ENCODE data around the gene SPSB1.

SPSB1 gene

DNA sequence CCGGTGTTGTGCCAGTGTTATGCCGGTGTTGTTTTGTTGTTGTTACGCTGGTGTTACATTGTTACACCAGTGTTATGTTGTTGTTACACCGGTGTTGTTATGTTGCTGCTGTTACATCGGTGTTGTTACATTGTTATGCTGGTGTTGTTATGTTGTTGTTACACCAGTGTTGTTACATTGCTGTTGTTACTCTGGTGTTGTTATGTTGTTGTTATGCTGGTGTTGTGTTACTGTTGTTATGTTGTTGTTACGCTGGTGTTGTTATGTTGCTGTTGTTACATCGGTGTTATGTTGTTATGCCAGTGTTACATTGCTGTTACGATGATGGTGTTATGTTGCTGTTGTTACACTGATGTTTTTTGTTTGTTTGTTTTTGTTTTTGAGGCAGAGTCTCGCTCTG lies 34.1 kb upstream of the SPSB1 start:
- TF ChIP-seq, protein P1, sequence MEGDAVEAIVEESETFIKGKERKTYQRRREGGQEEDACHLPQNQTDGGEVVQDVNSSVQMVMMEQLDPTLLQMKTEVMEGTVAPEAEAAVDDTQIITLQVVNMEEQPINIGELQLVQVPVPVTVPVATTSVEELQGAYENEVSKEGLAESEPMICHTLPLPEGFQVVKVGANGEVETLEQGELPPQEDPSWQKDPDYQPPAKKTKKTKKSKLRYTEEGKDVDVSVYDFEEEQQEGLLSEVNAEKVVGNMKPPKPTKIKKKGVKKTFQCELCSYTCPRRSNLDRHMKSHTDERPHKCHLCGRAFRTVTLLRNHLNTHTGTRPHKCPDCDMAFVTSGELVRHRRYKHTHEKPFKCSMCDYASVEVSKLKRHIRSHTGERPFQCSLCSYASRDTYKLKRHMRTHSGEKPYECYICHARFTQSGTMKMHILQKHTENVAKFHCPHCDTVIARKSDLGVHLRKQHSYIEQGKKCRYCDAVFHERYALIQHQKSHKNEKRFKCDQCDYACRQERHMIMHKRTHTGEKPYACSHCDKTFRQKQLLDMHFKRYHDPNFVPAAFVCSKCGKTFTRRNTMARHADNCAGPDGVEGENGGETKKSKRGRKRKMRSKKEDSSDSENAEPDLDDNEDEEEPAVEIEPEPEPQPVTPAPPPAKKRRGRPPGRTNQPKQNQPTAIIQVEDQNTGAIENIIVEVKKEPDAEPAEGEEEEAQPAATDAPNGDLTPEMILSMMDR (conservative IDR thresholded peaks at IDR 0.05; ENCODE audit: low read depth) = no peak
- POLR2A ChIA-PET (ENCODE audit: low non-redundant PET) = no interaction called here

DNA sequence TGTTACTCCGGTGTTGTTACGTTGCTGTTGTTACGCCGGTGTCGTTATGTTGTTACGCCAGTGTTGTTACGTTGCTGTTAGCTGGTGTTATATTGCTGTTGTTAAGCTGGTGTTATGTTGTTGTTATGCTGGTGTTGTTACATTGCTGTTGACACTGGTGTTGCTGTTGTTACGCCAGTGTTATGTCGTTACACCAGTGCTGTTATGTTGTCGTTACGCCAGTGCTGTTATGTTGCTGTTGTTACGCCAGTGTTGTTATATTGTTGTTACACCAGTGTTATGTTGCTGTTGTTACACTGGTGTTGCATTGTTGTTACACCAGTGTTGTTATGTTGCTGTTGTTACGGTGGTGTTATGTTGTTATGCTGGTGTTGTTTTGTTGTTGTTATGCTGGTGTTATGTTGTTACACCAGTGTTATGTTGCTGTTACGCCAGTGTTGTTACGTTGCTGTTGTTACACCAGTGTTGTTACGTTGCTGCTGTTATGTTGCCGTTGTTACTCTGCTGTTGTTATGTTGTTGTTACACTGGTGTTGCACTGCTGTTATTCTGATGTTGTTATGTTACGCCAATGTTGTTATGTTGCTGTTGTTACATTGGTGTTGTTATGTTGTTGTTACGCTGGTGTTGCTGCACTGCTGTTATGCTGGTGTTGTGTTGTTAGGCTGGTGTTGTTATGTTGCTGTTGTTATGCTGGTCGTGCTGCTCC lies 32.5 kb upstream of the SPSB1 start:
- TF ChIP-seq, protein P1 (conservative IDR thresholded peaks at IDR 0.05; ENCODE audit: low read depth) = no peak
- POLR2A ChIA-PET (ENCODE audit: low non-redundant PET) = no interaction called here
- CTCF ChIA-PET = no interaction called here
- no peak overlapping the region for H3K27ac ChIP-seq
- DNase-seq (ENCODE audit: low spot score) = no peak

More for the DNA sequence above, 34.1 kb upstream of the SPSB1 start:
- CTCF ChIA-PET = no interaction called here
- no peak for DNase-seq (ENCODE audit: low spot score)
- H3K27ac ChIP-seq = no peak overlapping the region

DNA sequence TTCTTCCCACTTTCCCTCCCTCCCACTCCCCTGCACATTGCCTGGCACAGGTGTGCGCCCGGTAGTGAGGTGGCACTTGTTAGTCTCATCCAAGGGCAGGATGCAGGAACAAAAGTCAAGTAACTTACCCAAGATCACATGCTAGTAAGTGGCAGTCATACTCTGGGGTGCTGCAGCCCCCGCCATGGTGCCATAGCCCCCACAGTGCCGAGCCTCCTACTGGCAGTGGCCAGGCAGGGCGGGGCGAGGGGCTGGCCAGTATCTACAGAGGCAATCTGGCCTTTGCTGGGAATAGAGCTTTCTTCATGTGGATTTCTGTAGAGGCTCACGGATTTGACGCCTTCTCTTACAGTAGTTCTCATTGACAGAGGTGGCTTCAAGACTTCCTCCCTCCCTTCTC lies 31.2 kb upstream of the SPSB1 start:
- CTCF ChIA-PET = interaction anchor here (0.6 to 1.3 kb wide), 2 partner anchors 215 to 230 kb away, joined by 4 to 12 read pairs; no protein-coding TSS in a partner anchor
- POLR2A ChIA-PET (ENCODE audit: low non-redundant PET) = no interaction called here

DNA sequence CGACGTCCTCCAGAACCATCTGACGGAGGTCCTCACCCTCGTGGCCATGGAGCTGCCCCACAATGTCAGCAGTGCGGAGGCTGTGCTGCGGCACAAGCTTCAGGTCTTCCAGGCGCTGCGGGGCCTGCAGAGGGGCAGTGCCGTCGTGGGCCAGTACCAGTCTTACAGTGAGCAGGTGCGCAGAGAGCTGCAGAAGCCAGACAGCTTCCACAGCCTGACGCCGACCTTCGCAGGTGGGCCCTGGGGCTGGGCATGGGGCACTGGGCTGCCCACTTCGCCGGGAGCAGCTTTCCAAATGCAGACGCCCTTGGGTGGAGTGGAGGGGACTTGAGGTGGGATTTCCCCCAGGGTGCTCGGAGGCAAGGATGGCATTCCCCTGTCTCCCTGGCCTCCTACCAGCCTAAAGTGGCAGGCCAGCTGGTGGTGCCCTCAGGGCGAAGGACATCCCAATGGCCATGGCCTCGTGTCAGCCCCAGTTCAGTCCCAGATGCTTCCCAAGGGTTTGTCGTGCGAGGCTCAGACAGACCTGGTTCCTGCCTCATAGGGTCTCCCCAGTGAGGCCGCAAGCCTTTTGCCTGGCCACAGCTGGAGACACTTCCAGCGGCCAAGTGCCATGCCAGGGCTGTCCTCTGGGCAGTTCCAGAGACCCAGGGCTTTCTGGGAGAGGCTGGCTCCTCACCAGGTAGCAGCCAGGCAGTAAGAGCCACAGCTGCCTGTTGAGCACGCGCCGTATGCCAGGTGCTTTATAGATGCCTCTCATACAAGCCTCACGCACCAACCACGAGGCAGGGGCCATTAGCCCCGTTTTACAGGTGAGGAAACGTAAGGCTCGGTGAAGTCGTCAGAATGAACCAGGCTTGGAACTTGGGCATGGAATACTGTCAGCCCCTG lies 30.4 kb upstream of the SPSB1 start:
- no peak for DNase-seq (ENCODE audit: low spot score)
- ChIA-PET POLR2A (ENCODE audit: low non-redundant PET) (no interaction called here), CTCF (interaction anchor here (1.3 kb wide), 1 partner anchor 229 kb away, joined by 12 read pairs; no protein-coding TSS in a partner anchor)
- TF ChIP-seq, protein P1 (conservative IDR thresholded peaks at IDR 0.05; ENCODE audit: low read depth) = no peak
- H3K27ac ChIP-seq = no peak overlapping the region

More for the DNA sequence above, 31.2 kb upstream of the SPSB1 start:
- TF ChIP-seq, protein P1 (conservative IDR thresholded peaks at IDR 0.05; ENCODE audit: low read depth) = no peak
- DNase-seq (ENCODE audit: low spot score) = no peak
- no peak overlapping the region for H3K27ac ChIP-seq

DNA sequence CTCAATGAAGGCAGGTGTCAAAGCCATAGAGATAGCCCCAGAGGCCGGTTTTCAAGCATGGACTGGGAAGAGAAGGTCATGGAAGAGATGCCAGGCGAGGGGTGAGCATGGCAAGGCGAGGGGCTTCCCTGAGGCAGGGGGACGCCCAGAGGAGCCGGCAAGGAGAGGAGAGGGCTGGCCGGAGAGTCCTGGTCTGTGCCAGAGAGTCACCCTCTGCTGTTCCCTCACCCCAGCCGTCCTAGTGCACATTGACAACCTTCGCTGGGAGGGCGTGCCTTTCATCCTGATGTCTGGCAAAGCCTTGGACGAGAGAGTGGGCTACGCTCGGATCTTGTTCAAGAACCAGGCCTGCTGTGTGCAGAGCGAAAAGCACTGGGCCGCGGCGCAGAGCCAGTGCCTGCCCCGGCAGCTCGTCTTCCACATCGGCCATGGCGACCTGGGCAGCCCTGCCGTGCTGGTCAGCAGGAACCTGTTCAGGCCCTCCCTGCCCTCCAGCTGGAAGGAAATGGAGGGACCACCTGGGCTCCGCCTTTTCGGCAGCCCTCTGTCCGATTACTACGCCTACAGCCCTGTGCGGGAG lies 29.3 kb upstream of the SPSB1 start:
- ChIA-PET CTCF (interaction anchor here (0.5 kb wide), 1 partner anchor 13 kb away, joined by 4 read pairs; no protein-coding TSS in a partner anchor), POLR2A (ENCODE audit: low non-redundant PET) (no interaction called here)
- DNase-seq (ENCODE audit: low spot score) = no peak
- TF ChIP-seq, protein P1 (conservative IDR thresholded peaks at IDR 0.05; ENCODE audit: low read depth) = no peak
- H3K27ac ChIP-seq = no peak overlapping the region
